Ishikawa (cell line): ENCODE measurements around the gene SKI.

ENCODE experiments used
- CEBPB ChIP-seq: IDR thresholded peaks from 2 replicates; pipeline ENCODE4 v1.6.1; 2012
- CREB1 ChIP-seq: IDR thresholded peaks from 2 replicates; pipeline ENCODE4 v1.6.1; 2012; ENCODE audit warnings: low read depth
- EGR1 ChIP-seq: IDR thresholded peaks from 2 replicates; pipeline ENCODE4 v1.6.1; 2012
- EP300 ChIP-seq: IDR thresholded peaks from 2 replicates; pipeline ENCODE4 v1.6.1; 2012; ENCODE audit warnings: borderline replicate concordance
- FOXM1 ChIP-seq: IDR thresholded peaks from 2 replicates; pipeline ENCODE4 v1.6.1; 2012; ENCODE audit warnings: low read depth, borderline replicate concordance
- NFIC ChIP-seq: IDR thresholded peaks from 2 replicates; pipeline ENCODE4 v1.6.1; 2012
- RAD21 ChIP-seq: IDR thresholded peaks from 2 replicates; pipeline ENCODE4 v1.6.1; 2012; ENCODE audit warnings: low read depth
- TAF1 ChIP-seq: IDR thresholded peaks from 2 replicates; pipeline ENCODE4 v1.6.1; 2012; ENCODE audit warnings: low read depth, mild to moderate bottlenecking
- TCF12 ChIP-seq: IDR thresholded peaks from 2 replicates; pipeline ENCODE4 v1.6.1; 2012; ENCODE audit warnings: low read depth
- TEAD4 ChIP-seq: IDR thresholded peaks from 2 replicates; pipeline ENCODE4 v1.6.1; 2012
- YY1 ChIP-seq: IDR thresholded peaks from 2 replicates; pipeline ENCODE4 v1.6.1; 2012; ENCODE audit warnings: low read depth
- ZBTB7A ChIP-seq: IDR thresholded peaks from 2 replicates; pipeline ENCODE4 v1.6.1; 2012; ENCODE audit warnings: low read depth
- TF ChIP-seq, protein P1 (sequence below): IDR thresholded peaks from 2 replicates; pipeline ENCODE4 v1.6.1; 2012; ENCODE audit warnings: low read depth, mild to moderate bottlenecking
- TF ChIP-seq, protein P2 (sequence below): IDR thresholded peaks from 2 replicates; pipeline ENCODE4 v1.6.1; 2012
- TF ChIP-seq, protein P3 (sequence below): IDR thresholded peaks from 2 replicates; pipeline ENCODE4 v1.6.1; 2012

The SKI gene

DNA sequence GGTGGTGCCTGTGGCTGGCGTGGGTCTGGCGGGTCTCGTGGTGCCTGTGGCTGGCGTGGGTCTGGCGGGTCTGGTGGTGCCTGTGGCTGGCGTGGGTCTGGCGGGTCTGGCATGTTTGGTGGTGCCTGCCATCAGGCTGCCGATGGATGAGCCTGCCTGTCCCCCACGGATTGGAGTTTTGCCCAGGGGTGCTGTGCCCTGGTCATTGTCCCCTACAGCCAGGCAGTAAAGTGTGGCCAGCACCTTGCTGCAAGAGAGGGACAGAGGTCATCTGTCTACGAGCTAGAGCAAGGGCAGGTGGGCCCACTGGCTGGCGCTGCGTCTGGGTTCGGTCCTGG lies 41.8 kb downstream of the SKI start:
- TF ChIP-seq, protein P1, sequence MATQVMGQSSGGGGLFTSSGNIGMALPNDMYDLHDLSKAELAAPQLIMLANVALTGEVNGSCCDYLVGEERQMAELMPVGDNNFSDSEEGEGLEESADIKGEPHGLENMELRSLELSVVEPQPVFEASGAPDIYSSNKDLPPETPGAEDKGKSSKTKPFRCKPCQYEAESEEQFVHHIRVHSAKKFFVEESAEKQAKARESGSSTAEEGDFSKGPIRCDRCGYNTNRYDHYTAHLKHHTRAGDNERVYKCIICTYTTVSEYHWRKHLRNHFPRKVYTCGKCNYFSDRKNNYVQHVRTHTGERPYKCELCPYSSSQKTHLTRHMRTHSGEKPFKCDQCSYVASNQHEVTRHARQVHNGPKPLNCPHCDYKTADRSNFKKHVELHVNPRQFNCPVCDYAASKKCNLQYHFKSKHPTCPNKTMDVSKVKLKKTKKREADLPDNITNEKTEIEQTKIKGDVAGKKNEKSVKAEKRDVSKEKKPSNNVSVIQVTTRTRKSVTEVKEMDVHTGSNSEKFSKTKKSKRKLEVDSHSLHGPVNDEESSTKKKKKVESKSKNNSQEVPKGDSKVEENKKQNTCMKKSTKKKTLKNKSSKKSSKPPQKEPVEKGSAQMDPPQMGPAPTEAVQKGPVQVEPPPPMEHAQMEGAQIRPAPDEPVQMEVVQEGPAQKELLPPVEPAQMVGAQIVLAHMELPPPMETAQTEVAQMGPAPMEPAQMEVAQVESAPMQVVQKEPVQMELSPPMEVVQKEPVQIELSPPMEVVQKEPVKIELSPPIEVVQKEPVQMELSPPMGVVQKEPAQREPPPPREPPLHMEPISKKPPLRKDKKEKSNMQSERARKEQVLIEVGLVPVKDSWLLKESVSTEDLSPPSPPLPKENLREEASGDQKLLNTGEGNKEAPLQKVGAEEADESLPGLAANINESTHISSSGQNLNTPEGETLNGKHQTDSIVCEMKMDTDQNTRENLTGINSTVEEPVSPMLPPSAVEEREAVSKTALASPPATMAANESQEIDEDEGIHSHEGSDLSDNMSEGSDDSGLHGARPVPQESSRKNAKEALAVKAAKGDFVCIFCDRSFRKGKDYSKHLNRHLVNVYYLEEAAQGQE = no peak
- TF ChIP-seq YY1 (no peak), RAD21 (no peak), NFIC (no peak), EGR1 (no peak), ZBTB7A (no peak), CEBPB (no peak), TCF12 (no peak), FOXM1 (no peak), EP300 (no peak), TEAD4 (no peak), TAF1 (no peak), CREB1 (no peak)
- TF ChIP-seq, protein P2, sequence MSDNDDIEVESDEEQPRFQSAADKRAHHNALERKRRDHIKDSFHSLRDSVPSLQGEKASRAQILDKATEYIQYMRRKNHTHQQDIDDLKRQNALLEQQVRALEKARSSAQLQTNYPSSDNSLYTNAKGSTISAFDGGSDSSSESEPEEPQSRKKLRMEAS = no peak

DNA sequence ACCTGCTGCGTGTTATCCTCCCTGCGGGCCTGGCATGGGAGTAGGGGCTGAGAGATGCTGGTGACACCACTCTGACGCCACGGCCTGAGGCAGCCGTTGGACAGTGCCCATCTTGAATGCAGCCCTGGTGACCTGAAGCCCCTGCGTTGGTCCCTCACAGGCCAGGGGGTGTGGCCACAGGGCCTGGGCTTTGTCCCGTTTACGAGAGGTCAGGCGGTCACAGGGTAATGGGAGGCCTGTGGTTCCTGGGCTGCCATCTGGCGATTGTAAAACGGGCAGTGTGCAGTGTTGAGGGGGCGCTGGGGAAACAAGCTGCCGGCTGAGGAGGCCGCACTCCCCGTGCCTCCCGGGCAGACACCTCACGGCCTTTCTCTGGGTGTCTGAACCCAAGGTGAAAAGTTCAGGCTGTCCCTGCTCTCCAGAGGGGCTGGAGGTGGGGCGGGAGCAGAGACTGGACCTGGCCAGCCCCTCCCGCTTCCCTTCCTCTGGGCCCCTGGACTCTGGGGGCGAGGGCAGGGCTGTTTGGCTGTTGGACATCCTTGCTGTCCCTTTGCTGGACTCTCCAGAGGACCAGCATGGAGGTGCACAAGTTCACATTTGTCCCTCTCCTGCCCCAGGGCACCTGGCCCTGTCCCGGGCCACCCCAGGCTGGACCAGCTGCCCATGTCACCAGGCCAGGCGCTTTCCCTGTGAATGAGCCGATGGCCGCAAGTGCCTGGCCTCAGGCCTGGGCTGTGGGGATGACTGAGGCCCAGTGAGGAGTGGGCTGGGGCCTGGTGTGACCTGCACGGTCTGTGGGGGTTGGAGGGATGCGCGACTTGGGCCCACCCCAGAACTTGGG lies 42.4 kb downstream of the SKI start:
- TF ChIP-seq TEAD4 (no peak), YY1 (no peak), ZBTB7A (no peak), CREB1 (no peak), NFIC (no peak), EP300 (no peak), EGR1 (no peak), TCF12 (no peak), CEBPB (no peak), FOXM1 (no peak), RAD21 (no peak), TAF1 (no peak)
- TF ChIP-seq, protein P2 = no peak
- TF ChIP-seq, protein P3, sequence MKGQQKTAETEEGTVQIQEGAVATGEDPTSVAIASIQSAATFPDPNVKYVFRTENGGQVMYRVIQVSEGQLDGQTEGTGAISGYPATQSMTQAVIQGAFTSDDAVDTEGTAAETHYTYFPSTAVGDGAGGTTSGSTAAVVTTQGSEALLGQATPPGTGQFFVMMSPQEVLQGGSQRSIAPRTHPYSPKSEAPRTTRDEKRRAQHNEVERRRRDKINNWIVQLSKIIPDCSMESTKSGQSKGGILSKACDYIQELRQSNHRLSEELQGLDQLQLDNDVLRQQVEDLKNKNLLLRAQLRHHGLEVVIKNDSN = no peak

DNA sequence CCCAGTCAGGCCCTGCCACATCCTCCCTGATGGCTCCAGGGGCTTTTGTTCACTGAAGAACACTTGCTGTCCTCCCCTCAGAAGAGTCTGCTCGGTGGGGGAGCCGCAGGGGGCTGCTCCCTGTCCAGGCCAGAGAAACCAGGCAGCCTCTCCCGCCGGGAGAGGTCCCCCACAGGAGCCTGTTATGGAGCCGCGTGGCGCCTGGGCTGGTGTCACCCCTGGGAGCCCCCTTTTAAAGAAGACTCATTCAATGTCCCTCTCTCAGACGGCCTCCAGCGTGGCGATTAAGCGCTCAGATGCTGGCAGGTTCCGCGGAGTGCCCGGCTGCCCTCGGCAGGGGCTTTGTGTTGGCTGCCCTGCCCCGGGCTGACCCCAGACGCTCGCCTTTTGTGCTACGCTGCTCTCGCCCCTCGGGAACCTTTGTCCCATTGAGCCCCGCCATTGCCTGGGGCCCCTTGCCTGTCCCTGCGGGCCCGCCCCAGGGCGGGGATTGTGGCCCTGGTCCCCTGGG lies 43.1 kb downstream of the SKI start:
- TF ChIP-seq CEBPB (no peak), FOXM1 (no peak), NFIC (no peak)

DNA sequence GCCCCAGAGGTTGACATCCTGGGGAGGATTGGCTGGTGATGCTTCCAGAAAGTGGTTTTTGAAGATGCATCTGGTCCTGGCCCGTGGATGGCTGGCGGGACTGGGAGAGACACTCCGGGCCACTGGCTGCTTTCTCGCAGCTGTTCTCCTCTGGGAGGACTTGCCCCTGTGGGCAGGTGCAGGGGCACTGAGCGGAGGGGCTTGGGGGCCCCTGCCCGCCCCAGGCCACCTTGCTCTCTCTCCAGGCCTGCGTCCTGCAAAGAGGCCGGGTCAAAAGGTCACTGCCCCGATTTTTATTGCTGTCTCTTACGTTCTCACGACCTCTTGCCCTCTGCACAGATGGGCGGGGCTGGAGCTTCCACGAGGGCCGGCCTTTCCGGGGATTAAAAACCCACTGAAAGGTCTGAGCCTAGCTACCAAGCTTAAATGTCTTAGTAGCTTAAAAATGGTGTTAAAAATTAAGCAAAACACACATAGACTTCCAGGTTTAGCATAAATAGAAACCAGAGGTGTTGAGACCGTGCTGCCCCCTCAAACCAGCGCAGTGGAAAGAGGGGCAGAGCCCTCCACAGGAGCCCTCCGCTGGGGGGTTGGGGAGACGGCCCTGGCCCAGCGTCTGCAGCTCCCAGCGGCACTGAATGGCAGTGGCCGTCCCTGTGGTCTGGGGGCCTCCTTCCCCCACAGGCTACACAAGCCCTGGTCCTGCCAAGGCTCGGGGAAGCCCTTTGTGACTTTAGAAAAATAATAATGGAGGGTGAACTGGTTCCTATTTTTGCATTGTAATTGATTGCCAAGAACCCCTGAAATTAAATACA lies 43.9 kb downstream of the SKI start:
- TF ChIP-seq, protein P2 = no peak
- TF ChIP-seq EGR1 (no peak), NFIC (no peak), ZBTB7A (no peak), YY1 (no peak), TEAD4 (no peak)
- TF ChIP-seq, protein P1 = no peak

DNA sequence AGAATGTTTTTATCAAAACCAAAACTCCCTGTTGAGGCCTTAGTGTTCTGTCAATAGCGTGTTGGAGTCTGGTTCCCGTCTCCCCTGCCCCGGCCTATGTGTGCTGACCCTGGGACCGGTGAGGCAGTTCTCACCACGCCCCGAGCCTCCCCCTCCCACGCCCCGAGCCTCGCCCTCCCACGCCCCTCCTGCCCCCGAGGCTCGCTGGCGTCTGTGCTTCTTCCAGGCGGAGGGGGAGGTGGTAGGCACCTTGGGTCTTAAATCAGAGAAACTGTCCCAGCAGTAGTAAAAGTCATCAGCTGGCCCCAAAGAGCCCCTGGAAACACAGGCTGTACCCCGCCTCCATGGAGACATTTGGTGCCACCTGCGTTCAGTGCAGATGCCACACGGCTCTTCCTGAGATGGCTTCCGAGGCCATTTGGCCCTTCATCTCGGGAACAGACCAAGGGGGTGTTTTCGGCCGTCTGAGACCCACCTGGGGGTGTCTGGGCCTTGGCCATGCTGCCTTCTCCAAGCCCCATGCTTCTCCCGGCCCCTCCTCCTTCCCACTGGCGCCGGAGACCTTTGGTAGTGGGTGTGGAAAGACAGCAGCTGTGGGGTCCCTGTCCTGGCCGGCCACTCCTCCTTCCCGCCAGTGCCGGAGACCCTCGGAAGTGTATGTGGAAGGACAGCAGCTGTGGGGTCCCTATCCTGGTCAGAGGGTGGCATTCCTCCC lies 44.7 kb downstream of the SKI start:
- TF ChIP-seq, protein P1 = no peak
- TF ChIP-seq TCF12 (no peak), NFIC (no peak), ZBTB7A (no peak), TAF1 (no peak), RAD21 (no peak), CREB1 (no peak), EGR1 (no peak), FOXM1 (no peak), CEBPB (no peak), EP300 (no peak), TEAD4 (no peak), YY1 (no peak)
- TF ChIP-seq, protein P3 = no peak
- TF ChIP-seq, protein P2 = no peak
